IPS-NIHi7 (cell line): Measurements from ENCODE around the gene CNP.
"Not testable (repeated sequence)": the region's sequence is repeated elsewhere in the genome, so short reads cannot be mapped to it uniquely, and the experiment has no call there.

Experiments used
- DNase-seq: peaks from one replicate; pipeline ENCODE4 v3.0.0; 2012; ENCODE audit warnings: mixed read lengths; ENCODE audit errors: extremely low spot score

Gene CNP

DNA sequence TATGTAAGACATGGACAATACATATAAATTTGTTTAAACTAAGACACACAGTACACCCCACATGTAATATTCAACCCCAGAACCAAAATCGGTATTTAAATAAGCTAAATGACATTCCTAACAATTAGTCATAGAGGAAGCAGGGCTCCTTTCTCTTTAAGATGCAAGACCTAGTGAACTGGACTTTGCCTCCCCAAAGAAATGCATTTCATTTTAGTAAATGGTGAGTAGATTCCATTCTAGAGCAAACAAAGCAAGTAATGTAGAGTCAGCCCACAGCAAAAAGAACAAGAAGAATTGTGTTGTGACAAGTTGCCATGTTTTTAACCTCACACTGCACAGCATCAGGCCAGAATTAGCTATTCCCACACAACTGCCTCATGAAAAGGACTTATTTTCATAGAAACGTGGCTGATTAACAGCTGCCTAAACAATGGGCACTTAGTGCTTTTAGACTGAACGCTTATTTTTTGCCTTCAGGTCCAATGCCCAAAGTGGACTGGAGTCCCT lies 36.3 kb downstream of the CNP start:
- DNase-seq: no peak

DNA sequence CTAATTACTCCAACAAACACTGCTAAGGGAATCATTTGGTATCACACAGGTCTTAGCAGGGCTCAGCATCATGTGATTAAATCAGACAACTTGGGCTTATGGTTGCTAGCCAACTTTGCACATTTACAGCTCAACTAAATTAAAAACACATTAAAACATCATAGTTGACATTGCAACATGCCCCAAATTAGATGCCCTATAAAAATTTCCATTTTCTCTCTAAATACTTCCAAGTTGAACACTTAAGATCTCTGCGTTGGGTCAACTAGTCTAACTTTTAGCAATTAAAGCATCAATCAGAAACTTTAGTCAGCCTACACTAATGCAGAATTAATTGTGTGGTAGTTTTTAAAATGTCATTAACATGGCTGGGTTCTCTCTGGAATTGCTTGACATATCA lies 38.6 kb downstream of the CNP start:
- DNase-seq: no peak

DNA sequence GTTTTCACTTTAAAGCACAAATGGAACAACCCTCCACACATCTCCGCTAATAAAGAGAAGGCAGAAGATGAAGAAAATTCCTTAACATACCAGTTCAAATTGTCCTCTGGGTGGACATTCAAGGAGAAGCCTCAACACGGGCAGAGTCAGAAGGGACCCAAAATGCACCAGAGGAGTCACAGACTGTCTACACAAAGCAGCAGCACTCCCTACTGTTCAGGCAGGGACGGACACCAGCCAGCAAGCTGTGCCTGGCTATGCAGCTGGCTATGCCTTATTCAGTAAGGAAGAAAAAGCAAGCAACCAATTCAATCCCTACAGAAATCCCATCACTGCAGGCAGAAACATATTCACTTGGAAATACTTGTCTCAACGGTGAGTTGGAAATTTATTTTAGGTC lies 42.6 kb downstream of the CNP start:
- no peak for DNase-seq

DNA sequence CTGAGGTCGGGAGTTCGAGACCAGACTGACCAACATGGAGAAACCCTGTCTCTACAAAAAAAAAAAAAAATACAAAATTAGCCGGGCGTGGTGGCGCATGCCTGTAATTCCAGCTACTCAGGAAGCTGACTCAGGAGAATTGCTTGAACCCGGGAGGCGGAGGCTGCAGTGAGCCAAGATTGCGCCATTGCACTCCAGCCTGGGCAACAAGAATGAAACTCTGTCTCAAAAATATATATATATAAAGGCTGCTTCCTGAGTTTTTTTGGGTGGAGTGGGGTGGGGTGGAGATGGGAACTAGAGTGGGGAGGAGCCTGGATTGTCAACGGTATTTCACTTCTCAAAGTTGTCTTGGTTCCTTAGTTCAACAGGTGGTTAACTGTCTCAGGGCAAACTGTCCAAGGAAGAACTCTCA lies 43.7 kb downstream of the CNP start:
- not testable (repeated sequence) for DNase-seq

DNA sequence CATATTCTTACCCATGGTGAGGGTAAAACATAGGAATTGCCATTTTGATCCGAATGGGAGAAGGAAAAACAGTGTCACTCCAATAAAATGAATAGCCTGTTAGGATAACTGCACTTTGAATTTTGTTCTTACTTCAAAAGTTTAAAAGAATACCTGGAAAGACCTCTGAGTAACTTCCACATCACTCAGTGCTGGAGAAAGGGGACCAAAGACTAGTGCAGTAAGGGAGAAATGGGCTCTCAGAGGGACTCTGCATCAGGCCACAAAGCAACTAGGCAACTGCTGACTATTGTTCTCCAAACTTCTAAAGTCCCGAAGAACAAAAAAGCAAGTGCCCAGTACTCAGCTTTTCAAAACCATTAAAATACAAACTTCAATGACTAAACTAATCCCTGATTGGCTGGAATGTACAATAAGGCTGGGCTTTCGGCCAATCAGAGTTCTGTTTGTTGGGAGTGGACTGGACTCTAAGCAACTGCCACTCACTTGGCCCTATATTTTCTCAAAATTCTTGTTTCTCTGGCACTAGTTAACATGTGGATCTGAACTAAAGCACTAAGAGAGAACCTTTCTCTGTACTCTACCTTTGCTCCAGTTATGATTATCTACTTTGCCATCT lies 44.4 kb downstream of the CNP start:
- no peak for DNase-seq

DNA sequence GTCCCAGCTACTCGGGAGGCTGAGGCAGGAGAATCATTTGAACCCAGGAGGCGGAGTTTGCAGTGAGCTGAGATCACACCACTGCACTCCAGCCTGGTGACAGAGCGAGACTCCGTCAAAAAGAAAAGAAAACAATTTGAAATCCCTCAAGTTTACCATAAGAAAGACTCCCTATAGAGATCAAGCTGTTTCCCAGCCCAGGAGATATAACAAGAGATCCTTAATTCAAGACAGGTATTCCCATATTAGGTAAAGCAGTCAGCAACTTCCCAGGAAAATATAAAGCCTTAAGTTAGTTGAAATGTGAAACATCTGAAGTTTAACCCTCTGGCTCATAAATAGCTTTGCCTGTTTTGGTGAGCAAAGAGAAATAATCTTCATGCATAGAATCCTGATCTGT lies 45.8 kb downstream of the CNP start:
- DNase-seq: not testable (repeated sequence)

DNA sequence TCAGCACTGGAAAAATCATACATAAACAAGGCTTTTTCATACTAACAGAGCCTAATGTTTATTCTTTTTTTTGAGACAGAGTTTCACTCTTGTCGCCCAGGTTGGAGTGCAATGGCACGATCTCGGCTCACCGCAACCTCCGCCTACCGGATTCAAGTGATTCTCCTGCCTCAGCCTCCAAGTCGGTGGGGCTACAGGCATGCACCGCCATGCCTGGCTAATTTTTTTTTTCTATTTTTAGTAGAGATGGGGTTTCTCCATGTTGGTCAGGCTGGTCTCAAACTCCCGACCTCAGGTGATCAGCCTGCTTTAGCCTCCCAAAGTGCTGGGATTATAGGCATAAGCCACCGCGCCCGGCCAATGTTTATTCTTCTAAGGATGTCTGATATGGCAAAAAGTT lies 47.1 kb downstream of the CNP start:
- DNase-seq: not testable (repeated sequence)

DNA sequence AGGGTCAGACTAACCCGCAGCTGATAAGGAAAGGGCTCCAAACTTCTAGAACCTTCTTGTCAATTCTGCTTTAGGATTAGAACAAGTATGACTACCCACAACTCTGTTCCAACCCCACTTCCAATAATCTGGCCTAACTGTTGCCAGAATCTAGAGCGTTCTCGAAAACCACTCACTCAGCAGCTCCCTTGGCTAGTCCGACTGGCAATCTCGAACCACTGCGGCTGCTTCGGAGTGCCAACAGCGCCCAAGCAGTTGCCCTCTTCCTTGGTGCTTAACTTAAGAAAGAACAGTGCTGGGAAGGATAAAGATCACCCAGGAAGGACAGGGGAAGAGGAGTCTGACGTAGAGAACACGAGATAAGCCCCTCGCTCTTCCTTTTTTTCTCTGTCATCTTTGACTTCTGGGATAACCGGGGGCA lies 49.8 kb downstream of the CNP start:
- no peak for DNase-seq

DNA sequence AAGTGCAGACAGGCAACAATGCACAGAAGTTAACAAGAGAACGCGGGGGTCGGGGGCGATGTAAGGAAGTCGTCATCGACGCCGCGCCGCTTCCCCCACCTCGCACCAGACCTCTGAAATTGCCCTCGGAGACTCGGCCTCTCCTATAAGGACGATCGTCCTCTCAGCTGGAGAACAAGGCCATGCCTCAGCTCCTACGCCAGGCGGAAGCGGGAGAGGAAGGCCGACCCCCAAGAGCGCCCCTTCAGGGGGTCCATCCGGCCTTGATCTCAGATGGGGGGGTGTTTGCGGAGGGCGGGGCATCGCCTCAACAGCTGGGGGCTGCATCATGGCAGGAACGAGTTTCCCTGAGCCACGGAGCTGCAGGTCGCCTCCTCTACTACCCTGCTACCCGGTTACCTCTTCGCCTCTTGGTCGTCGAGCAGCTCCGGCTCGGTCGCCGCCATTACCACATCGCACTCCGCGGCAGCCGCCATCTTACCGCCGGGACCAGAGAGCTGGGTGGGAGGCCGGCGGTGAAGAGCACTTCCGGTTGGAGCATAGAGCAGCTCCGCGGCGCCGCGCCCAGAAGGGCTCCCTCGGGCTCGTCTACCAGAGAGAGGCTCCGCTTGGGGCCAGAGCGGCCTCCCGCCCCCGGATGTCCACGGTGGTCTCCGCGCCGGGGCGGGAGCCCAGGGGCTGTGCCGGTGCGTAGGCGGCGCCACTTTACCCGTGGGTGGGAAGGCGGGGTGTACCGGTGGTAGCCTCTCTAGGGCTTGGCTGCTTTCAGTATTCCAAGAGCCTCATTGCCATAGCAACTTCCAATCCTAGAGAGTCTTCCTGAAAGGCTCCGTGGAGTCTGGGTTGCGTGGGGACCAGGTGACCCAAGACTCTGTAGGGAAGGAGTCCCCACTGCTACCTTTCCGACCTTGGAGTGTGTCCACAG lies 50.6 kb downstream of the CNP start, which contains the start of gene DNAJC7:
TSS of gene DNAJC7 (minus strand) at position 499 of the 925 bp plus-strand sequence. CDS start at position 476, 23 bp downstream.
- DNase-seq: peak; percentile 93

DNA sequence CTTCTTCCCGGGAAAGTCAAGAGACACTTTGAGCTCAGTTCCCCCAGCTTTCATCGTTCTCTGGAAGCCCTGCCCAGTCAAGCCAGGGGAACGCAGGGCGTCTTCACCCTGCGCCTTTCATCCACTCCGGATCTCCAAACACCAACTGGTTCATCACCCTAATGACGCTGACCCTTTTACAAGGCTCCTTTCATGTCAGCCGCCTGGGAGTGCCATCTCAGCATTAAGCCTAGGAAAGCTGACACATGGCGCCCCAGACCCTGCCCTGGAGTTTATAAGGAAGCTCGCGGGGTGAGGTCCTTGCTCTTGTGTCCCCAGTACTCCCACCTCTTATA lies 51.2 kb downstream of the CNP start:
- no peak for DNase-seq

DNA sequence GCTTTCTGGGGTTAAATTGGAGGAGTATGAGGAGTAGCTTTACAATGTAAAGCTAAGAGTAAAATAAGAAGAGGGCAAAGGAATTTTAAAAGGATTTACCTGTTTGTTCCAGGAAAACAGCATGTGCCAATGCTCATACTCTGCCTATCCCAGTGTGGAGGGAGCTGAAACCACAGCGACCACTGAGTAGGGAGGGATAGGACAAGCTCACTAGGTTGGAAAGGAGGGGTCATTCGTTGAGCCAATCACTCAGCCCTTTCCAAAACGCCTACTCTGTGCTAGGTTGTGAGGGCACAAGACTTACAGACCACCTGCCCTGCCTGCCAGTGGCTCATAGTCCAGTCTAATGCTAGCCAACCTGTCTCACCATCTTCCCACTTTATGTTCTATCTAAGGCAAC lies 51.7 kb downstream of the CNP start:
- DNase-seq: peak; percentile 46

DNA sequence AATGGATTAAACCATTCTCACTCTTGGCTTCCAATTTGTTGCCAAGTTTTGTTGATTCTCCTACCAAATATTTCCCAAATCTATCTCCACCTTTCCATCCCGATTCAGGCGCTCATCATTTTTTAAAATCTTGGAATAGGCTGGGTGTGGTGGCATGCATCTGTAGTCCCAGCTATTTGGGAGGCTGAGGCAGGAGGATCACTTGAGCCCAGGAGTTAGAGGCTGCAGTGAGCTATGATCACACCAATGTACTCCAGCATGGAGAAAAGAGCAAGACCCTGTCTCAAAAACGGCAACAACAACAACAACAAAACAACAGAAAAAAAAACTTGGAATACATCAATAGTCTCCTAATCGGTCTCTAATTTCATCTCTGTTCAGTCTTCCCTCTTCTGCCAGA lies 52.4 kb downstream of the CNP start:
- DNase-seq: no peak

DNA sequence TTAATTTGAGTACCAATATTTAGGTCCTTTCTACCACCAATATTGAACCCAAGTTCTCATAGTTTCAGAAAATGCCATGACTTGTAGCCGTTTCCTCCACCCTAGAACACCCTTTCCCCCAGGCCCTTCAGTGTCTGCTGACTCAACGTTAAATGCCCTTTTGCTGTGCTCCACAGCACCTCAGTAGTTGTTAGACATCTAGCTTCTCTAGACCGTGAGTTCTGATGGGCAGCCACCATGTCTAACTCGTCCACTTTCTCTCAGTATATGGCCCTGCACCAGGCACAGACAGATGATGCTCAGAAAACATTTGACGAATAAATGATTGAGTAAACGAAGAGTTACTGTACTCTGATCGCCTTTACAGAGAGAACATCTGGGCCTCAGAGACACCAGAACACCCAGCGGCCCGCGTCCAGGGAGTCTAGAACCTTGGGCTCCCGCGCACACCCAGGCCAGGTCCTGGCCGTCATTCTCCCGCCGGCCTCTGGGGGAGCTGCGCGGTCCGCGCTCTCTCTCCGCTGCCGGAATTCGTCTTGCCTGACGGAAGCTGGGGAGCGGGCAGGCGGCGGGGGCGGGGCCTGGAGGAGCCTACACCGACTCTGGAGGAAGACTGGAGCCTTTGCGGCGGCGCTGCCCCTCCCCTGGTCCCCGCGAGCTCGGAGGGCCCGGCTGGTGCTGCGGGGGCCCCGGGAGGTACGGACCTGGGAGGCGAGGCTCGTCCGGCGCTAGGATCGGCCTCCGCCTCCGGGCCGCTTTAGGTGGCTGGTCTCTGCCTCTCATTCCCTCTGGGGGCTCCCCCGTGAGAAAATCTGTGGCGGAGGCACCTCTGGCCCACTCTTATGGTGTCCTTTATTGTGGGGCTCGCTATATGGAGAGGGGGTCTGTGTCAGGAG lies 53.2 kb downstream of the CNP start, which contains the start of gene NKIRAS2:
TSS of gene NKIRAS2 (plus strand) at position 582 of the 896 bp plus-strand sequence. CDS start 1,488 bp downstream, outside the sequence.
- DNase-seq: peak; percentile 93

DNA sequence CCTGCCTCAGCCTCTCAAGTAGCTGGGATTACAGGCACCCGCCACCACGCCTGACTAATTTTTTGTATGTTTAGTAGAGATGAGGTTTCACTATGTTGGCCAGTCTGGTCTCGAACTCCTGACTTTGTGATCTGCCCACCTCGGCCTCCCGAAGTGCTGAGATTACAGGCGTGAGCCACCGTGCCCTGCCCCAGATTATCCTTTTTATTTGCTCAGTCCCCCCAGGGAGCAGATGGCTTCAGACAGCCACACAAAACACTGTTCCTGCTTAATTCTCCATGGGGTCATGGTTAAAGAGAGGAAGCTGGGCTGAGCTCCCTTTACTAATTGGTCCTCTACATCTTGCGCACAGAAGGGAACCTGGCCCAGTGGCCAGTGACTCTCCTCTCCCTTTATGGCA lies 54.2 kb downstream of the CNP start:
- not testable (repeated sequence) for DNase-seq

DNA sequence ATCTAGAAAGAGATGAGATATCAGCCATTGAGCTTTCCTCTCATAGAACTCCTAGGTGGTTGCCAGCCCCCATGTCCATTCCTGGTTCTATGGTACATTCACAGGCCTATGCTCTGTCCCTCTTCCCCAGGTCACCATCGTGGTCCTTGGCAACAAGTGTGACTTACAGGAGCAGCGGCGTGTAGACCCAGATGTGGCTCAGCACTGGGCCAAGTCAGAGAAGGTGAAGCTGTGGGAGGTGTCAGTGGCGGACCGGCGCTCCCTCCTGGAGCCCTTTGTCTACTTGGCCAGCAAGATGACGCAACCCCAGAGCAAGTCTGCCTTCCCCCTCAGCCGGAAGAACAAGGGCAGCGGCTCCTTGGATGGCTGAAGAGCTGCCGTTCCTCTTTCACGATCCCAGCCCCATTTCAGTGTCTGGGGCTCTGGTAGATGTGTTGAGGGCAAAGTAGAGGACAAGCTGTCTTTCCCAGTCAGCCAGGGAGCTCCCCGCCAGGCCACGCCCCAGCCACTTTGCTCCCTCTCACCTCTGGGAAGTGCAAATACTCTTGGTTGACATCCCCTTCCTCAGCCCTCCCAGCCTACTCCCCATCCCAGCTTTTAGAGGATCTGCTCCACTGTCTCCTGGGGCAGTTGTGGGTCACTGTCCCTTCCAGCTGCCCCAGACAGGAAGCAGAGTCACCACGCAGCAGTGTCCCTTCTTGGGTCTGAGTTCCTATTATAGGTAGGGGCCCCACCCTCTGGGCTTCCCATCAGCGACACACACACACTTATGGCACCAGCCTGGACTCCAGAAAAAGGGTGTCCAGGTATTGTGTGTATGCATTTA lies 57.1 kb downstream of the CNP start:
- no peak for DNase-seq

DNA sequence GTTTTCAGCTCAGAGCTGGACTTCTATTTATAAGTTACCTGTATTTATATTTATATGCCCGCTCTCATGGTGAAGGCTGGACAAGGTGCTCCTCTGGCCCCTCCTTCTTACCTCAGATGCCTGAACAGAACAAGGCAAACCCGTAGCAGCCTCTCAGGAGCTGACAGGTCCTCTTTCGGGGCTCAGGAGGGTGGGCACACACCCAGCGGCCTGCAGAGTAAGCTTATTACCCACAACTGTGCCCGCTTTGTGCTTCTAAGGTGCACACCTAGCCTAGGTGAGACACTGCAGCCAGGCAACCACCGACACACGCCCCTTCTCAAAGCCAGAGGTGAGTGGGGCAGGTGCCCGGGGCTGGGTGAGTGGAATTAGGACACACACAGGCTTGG lies 58.6 kb downstream of the CNP start:
- no peak for DNase-seq

DNA sequence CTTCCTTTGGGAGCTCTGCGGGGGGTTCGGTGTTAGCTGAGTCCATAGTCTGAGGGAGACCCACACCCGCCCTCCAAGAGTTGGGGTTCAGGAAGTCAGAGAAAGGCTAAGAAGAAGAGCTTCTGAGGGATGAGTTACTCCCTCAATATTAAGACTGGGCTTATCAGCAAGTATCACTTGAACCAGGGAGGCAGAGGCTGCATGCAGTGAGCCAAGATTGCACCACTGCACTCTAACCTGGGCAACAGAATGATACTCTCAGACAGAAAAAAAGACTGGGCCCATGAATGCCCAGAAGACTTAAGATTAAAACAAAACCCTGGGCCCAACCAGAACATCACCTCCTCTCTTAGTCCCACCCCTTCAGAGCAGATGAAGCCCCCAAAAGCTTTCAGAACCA lies 59.3 kb downstream of the CNP start:
- no peak for DNase-seq

DNA sequence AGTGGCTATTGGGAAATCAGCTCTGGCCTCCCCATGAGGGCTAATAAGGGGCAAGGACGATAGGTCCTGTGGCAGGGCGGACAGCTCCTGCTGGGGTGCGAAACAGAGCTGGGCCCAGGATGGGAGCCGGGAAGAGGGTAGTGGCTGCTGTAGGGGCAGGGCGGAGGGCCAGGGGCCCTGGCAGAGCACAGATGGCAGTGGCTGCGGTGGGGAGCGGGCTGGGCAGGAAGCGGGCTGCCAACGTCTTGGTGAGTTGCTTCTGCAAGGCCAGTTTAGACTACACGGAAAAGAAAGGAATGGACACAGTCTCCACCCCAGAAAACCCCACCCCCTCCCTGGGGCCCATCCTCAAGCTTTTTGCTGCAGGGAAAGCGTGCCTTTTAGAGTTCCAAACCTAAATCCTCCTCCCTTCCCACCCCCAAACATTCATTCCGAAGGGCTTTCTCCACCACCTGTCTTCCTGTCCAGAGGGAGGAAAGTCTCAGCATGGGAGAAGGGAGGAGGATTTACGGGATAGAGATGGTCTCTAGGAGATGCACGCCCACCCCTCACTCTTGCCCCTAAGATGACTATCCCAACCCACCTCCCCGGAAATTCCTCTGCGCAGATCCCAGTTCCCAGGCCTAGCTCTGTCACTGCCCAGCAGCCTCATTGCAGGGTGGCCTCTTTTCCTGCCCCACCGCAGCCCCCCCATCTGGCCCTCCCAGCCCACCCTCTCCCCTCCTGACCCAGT lies 60.4 kb downstream of the CNP start:
- DNase-seq: peak; percentile 19
